ENCODE data around the gene RPL21.
"Not testable (repeated sequence)": the region's sequence is repeated elsewhere in the genome, so short reads cannot be mapped to it uniquely, and the experiment has no call there.

RPL21 gene

DNA sequence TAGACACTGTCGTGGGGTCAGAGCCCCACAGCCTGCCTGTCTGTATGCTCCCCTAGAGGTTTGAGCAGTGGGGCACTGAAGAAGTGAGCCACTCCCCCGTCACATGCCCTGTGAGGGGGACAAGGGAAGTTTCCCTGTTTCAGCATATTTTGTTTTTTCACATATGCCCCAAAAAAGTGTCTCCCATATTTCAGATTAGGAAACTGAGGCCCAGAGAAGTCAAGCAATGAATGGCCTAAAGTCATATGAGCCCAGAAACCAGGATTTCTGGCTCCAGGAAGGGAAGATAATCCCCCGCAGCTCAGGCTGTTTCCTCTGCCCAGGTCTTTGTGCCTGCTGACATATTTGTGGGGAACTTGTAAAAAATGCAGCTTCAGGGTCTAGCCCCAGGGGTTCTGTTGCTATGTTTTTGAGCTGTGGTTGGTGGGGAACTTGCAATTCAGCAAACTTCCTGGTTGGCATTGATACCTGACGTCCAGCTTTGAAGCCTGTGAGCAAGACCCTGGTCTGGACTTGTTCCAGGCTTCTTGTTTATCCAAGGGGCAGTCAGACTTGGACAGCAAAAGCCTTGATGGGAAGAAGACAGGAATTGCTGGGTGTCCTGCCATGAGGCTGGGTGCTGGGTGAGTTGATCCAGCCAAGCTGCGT, 28.8 kb downstream of the RPL21 start:
- no peak for DNase-seq
- in situ Hi-C loops (cut with HindIII; ENCODE audit: low pct_ligation_motif_present, low pct_unique_long_range_greater_than_20kb, low sequenced_read_pairs), result no loop called here

DNA sequence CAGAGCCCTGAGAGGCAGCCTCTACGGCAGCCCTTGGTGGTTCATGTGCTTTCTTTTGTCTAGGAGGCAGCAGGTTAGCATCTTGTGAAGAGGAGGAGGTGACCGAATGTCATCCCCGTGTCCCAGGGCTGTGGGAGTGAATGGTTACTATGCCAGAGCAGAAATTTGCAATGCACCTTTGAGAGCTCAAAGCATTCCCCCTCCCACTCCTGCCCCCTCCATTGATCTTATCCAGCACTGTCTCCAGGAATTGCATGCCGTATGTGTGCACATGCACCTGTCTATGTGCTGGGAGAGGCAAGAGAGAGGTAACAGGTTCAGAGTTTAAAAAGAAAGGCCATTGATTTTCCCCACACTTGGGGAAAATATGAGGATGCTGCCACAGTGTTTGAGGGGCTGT, 29.5 kb downstream of the RPL21 start:
- DNase-seq, result no peak
- in situ Hi-C loops (cut with HindIII; ENCODE audit: low pct_ligation_motif_present, low pct_unique_long_range_greater_than_20kb, low sequenced_read_pairs), result no loop called here

DNA sequence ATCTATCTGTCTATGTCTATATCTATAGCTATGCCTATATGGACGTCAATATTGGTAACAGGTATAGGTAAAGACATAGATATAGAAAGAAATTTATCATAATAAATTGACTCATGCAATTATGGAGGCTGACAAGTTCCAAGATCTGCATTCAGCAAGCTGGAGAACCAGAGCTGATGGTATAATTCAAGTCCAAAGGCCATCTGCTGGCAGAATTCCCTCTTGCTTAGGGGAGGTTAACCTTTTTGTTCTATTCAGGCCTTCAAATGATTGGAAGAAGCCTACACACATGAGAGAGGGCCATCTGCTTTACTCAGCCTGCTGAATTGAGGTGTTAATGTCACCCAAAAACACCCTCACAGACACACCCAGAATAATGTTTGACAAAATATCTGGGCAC, 30.1 kb downstream of the RPL21 start:
- in situ Hi-C loops (cut with HindIII; ENCODE audit: low pct_ligation_motif_present, low pct_unique_long_range_greater_than_20kb, low sequenced_read_pairs), result no loop called here
- DNase-seq, result no peak

DNA sequence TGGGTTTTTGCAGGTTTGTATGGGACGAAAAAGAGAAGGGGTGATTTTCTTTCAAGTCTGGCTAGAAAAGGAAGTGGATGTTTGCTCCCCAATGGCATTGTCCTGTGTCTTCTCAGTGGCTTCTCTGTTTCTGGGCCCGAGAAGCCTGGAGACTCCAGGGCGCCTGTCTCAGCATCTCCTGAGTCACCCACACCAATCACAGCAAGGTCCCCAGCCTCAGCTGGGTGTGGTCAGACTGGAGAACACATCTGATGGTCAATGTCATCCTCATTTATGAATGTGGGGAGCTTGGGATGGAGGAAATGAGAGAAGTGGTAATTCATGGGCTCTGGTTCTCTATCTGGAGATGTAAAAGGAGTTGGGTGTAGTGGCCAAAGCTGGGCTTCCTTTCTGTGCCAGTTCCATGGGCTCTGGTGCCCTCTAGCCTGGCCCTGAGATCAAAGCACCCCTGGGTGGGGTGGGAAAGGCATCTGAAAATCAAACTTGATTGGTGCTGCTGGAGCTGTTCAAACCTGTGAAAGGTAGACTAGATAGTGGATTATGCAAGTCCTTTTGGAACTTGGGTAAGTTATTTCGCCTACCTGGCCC, 32.6 kb downstream of the RPL21 start:
- in situ Hi-C loops (cut with HindIII; ENCODE audit: low pct_ligation_motif_present, low pct_unique_long_range_greater_than_20kb, low sequenced_read_pairs), result no loop called here
- peak; percentile 41 for DNase-seq

DNA sequence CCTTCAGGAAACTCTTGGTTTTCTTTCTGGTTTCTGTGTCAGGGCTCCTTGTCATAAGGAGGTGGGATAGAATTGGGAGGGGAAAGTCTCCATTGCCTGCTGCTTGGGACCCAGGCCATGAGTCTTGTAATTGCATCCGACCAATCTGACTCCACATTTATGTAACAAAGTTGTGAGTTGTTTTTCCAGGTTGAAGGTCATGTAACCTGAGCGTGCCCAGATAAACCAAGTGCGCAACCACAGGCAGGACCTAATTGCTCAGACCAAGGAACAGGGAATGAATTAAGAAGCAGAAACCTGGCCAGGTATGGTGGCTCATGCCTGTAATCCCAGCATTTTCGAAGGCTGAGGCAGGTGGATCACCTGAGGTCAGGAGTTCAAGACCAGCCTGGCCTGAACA, 37.0 kb downstream of the RPL21 start:
- in situ Hi-C loops (cut with HindIII; ENCODE audit: low pct_ligation_motif_present, low pct_unique_long_range_greater_than_20kb, low sequenced_read_pairs), result no loop called here
- no peak for DNase-seq

DNA sequence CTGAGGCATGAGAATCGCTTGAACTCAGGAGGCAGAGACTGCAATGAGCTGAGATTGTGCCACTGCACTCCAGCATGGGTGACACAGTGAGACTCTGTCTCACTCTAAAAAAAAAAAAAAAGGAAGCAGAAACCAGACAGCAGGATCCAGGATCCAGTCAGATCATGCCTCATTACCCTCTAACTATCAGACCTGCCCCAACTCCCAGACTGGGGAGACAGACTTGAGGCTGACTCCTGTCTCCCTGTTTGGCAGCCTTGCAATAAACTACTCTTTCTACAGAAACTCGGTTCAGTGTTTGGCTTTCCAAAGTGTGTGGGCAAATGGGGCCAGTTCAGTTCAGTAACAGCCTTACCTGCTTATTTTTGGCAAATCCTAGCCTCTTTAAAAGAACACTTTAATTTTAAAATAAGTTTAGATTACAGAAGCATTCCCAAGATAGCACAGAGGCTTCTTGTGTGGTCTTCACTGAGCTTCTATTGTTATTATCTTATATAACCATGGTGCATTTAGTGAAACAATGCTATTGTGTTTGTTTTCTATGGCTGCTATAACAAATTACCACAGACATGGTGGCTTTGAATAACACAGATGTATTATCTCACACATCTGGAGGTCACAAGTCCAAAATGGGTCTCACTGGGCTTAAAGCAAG, 37.8 kb downstream of the RPL21 start:
- DNase-seq, result peak; percentile 25
- in situ Hi-C loops (cut with HindIII; ENCODE audit: low pct_ligation_motif_present, low pct_unique_long_range_greater_than_20kb, low sequenced_read_pairs), result no loop called here

DNA sequence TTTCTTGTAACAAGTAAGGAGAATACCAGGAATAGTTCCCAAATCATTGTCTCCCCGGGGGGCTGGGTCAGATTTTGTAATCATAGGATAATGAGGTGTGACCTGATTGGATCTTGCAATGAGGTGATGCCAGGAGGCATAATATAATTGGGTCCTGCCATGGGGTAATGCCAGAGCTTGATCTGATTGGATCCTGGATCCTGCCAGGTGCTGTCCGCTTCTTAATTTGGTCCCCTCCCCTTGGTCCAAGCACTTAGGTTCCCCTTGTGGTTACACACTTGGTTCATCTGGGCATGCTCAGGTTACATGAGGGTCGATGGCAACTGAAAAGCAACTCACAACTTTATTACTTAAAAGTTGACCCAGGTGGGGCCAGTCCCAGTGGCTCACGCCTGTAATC, 39.4 kb downstream of the RPL21 start:
- no peak for DNase-seq
- in situ Hi-C loops (cut with HindIII; ENCODE audit: low pct_ligation_motif_present, low pct_unique_long_range_greater_than_20kb, low sequenced_read_pairs), result no loop called here

DNA sequence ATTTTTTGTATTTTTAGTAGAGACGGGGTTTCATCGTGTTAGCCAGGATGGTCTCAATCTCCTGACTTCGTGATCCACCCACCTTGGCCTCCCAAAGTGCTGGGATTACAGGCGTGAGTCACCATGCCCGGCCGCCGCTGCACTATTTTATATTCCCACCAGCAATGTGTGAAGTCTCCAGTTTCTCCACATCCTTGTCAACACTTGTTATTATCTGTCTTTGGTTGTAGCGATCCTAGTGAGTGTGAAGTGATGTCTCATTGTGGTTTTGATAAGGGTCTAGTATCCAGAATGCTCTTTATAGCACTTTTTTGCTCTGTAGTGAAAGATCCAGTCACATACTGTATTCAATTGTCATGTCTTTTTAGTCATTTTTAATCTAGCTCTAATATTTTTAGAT, 40.6 kb downstream of the RPL21 start:
- DNase-seq; in situ Hi-C loops (cut with HindIII; ENCODE audit: low pct_ligation_motif_present, low pct_unique_long_range_greater_than_20kb, low sequenced_read_pairs): not testable (repeated sequence)

DNA sequence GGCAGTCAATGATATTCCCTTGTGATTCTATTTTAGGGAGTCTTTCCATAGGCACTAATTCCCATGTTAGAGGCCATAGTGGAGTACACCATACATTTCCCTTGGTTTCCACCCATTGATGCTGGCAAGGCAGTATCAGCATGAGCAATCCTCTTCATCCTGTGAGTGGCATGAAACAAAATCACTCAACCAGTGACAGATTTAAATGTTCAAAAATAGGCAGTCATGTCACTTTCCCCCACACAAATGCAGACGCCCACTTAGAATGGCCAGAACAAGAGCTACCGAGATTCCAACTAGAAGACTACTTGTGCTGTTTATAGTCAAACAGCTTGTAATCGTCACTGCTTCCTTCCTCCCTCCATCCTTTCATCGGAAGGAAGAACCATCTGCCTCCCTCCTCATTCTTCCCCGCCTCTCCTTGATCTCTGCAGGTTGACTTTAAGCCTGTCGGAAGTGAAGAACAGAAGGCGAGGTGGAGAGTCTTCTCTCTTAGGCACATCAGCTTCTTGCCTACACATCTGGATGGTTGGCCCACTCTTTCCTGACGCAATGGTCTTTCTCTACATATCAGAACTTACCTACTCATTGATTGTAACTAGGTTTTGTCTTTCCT, 41.8 kb downstream of the RPL21 start:
- in situ Hi-C loops (cut with HindIII; ENCODE audit: low pct_ligation_motif_present, low pct_unique_long_range_greater_than_20kb, low sequenced_read_pairs), result no loop called here
- DNase-seq, result no peak

DNA sequence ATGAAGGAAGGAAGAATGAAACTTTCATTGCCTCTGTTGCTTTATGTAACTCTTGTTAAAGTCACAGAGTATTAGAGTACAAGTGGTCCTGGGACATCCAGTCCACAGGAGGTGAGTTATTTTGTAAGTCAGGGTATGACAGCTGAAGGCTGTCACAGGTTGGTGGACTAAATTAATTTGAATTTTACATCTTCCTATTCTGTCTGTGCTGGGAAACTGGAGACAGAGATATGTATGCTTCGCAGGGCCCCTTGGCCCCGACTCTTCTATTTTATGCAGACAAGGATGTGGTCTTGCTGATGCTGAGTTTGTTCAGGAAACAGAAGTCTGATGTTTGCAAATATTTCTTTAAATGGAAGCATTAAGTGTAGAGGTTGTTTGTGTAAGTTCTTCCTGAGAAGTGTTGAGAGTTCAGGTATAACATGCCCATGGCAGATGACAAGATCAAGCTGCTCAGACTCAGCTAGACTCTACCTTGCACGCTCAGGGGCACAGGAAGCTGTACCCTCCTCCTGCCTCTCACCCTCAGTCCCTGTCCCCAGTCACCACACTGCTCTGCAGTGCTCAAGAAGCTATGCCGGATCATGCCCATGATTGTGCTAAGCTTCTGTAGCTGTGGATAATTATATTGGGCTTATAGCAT, 42.6 kb downstream of the RPL21 start:
- in situ Hi-C loops (cut with HindIII; ENCODE audit: low pct_ligation_motif_present, low pct_unique_long_range_greater_than_20kb, low sequenced_read_pairs), result no loop called here

DNA sequence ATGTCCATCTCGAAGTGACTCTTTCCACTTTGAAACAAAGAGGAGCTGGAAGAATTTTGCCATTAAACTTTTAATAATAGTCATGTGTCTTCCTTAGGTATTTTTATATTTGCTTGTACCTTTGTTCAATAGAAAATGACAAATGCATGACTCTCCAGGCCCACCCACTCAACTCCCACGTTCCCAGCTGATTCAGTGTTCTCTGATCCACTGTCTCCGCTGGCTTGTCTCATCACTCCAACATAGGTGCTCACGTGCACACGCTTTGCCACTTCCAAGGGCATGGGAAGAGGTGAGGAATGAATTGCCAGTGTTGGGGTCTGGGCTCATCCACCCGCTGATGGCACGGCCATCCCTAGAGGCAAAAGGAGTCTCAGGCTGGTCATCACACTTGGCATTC, 43.7 kb downstream of the RPL21 start:
- in situ Hi-C loops (cut with HindIII; ENCODE audit: low pct_ligation_motif_present, low pct_unique_long_range_greater_than_20kb, low sequenced_read_pairs), result no loop called here
- no peak for DNase-seq

More for the DNA sequence above, 42.6 kb downstream of the RPL21 start:
- no peak for DNase-seq

DNA sequence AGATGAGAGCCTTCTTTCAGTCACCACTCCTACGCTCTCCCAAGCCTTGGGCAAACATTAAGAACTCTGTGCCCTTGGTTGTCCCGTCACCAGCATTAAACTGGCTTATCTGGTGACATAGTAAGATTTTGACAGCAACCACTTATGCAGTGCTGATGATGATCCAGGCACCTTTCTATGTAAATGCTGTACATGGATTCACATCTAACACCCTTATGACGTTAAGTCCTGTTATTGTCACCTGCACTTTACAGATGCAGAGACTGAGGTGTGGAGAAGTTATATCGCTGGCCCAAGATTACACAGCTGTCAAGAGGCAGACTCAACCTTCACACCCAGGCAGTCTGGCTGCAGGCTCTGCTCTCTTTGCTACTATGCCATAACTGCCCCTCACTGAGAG, 44.3 kb downstream of the RPL21 start:
- no peak for DNase-seq
- in situ Hi-C loops (cut with HindIII; ENCODE audit: low pct_ligation_motif_present, low pct_unique_long_range_greater_than_20kb, low sequenced_read_pairs), result no loop called here

DNA sequence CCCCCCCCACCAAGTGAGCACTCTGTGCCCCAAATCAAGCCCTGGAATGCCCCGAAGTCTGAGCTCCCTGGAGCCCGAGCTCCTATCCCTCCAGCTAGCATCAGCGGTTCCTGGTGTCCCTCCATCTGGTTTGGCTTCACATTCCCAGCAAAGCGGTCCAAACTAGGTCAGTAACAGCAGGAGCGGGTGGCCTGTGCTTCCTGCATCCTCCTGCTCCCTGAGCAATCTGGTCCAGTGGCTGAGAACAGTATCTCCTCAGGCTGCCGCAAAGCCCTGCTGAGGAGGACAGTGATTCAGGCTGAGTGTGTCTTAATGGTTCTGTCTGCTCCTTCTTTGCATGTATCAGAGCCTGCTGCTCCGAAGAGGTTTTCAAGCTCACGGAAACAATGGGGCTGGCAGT, 45.1 kb downstream of the RPL21 start:
- in situ Hi-C loops (cut with HindIII; ENCODE audit: low pct_ligation_motif_present, low pct_unique_long_range_greater_than_20kb, low sequenced_read_pairs), result no loop called here
- DNase-seq, result no peak

DNA sequence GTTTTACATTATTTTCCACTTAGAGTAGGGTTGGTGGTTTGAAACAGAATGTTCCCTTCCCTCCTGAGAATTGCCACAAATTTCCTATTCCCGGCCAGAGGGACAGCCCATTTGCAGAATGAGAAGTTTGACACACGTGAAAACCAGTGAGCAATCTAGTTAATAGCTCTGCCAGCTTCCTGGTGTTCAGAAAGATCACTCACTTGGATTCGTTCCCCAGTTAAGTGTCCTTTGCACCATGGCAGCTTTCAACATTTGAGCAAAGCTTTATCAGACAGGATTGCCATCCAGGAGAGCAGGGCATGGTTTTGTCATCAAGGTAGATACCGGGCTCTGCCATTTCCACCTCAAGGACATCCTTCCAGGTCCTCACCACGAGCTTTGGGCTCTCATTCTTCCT, 47.5 kb downstream of the RPL21 start:
- no peak for DNase-seq
- in situ Hi-C loops (cut with HindIII; ENCODE audit: low pct_ligation_motif_present, low pct_unique_long_range_greater_than_20kb, low sequenced_read_pairs), result no loop called here

DNA sequence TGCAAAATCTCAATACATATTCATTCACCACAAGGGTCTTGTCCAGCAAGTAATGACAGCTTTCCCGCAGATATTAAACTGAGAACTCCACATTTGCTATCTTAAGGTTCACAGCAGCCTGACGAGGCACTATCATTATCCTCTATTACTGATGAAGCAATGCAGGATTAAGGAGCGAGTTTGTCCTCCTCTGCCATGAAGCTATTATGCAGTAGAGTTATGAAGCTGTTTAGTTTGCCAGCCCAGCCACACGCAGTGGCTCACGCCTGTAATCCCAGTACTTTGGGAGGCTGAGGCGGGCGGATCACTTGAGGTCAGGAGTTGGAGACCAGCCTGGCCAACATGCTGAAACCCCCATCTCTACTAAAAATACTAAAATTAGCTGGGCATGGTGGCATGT, 49.0 kb downstream of the RPL21 start:
- DNase-seq; in situ Hi-C loops (cut with HindIII; ENCODE audit: low pct_ligation_motif_present, low pct_unique_long_range_greater_than_20kb, low sequenced_read_pairs): not testable (repeated sequence)

DNA sequence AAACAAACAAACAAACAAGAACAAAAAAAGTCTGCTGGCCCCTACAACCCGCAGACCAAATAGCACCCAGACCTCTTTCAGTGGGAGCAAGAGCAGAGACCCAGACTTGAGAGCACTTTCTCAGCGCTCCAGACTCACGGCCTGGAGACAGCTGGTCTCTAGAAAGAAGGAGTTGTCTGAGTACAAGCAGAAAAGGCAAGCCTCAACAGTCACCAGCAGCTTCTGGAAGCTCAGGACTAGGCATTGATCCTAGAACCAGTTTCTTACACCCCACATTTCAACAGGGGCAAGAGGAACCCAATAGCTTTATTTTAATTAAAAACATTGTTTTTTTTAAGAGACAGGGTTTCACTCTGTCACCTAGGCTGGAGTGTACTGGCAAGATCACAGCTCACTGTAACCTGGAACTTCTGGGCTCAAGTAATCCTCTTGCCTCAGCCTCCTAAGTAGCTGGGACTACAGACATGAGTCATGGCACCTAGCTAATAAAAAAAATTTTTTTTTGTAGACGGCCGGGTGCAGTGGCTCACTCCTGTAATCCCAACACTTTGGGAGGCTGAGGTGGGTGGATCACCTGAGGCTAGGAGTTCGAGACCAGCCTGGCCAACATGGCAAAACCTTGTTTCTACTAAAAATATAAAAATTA, 49.7 kb downstream of the RPL21 start:
- in situ Hi-C loops (cut with HindIII; ENCODE audit: low pct_ligation_motif_present, low pct_unique_long_range_greater_than_20kb, low sequenced_read_pairs), result no loop called here
- DNase-seq, result no peak

DNA sequence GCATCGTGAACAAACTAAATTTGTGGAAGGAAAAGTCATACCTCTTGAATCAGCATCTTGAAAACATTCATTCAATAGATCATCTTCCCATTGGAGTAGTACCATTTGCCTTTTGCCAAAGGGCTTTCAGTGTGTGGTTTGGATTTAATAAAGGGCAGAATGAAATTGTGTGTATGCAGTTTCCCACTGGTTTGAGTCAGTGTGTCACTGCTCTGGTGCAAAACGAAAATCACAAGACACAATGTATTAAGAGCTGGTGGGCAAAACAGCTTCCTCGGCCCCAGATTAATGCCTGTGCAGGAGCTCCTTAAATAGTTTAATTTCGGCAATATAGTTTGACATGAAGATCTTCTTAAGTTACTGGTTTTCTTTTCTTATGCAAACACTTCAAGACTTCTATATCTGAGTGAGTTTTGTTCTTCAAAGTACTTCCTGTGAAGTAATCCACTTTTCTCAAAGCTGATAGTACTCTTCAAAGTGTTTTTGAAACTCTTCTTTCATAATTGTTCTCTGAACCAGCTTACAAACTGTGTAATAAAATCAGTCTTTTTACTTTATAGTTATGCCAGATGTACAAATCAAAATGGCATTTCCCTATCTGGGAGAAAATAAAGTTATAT, 51.4 kb downstream of the RPL21 start:
- no peak for DNase-seq
- in situ Hi-C loops (cut with HindIII; ENCODE audit: low pct_ligation_motif_present, low pct_unique_long_range_greater_than_20kb, low sequenced_read_pairs), result no loop called here

DNA sequence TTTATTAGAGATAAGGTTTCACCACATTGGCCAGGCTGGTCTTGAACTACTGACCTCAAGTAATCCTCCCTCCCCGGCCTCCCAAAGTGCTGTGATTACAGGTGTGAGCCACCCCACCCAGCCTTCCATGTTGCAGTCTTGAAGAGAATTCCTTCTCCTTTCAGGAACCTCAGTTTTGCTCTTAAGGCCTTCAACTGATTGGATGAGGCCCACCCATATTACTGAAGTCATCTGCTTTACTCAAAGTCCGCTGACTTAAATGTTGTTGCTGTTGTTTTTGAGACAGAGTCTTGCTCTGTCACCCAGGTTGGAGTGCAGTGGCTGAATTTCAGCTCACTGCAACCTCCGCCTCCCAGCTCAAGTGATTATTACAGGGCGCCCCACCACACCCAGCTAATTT, 52.7 kb downstream of the RPL21 start:
- DNase-seq, result no peak
- in situ Hi-C loops (cut with HindIII; ENCODE audit: low pct_ligation_motif_present, low pct_unique_long_range_greater_than_20kb, low sequenced_read_pairs), result no loop called here

All from ACHN (cell line).